ENCODE measurements around the gene MBD3L5.
"Not testable (repeated sequence)": the region's sequence is repeated elsewhere in the genome, so short reads cannot be mapped to it uniquely, and the experiment has no call there.

The MBD3L5 gene

DNA sequence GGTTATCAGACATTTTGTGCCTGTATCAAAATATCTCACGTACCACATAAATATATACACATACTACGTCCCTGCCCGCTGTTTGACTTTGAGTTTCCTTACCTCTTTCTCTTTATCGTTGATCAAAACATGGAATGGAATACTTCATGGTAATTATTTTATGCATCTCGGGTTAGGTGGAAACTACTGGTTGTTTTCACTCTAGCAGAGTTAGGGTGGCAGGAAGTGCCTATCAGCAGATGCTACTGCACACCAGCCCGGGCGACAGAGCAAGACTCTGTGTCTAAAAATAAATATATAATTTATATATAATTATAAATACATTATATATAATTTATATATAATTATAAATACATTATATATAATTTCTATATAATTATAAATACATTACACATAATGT lies 22.5 kb downstream of the MBD3L5 start:
- not testable (repeated sequence) for DNase-seq (ENCODE audit: low read depth)

DNA sequence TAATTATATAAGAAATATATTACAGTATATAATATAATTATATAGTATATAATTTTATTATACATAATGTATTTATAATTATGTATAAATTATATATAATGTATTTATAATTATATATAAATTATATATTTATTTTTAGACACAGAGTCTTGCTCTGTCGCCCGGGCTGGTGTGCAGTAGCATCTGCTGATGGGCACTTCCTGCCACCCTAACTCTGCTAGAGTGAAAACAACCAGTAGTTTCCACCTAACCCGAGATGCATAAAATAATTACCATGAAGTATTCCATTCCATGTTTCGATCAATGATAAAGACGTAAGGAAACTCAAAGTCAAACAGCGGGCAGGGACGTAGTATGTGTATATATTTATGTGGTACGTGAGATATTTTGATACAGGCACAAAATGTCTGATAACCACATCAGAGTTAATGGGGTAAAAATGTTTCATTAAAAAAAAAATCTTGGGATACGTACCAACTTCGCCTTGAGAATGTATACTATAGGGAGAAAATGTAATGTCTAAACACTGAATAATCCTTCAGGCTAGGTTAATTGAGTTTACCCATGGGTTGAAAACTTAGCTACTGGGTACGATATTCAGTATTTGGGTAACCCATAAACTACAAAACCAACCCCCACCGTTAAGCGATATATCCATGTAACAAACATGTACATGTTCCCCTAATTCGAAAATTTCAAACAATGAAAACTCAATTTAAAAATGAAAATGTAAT lies 24.4 kb downstream of the MBD3L5 start:
- DNase-seq (ENCODE audit: low read depth): not testable (repeated sequence)

DNA sequence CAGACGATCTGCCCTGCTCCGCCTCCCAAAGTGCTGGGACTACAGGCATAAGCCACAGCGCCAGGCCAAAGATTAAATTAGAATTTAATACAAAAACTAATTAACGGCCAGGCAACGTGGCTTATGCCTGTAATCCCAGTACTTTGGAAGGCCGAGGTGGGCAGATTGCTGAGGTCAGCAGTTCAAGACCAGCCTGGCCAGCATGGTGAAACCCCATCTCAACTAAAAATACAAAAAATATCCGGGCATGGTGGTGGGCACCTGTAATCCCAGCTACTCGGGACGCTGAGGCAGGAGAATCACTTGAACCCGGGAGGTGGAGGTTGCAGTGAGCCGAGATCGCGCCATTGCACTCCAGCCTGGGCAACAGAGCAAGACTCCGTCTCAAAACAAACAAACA lies 25.3 kb downstream of the MBD3L5 start:
- DNase-seq (ENCODE audit: low read depth): not testable (repeated sequence)

DNA sequence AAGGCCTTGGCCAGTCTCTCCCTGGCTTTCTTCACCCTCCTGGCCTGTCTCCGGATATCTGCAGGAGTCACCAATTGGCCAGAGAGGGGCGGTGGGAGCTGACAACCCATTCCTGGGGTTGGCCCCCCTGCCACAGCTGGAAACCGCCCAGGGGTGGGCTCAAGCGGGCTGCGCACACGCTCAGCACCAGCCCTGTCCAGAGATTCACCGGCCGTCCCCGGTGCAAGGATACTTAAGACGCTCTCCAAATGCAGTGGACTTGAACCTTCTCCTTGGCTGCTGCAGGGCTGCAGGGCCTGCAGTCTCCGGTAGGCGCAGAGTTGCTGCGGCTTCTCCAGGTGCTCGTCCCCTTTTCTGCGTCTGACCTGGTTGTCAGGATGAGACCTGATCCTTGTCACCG lies 26.0 kb downstream of the MBD3L5 start:
- DNase-seq (ENCODE audit: low read depth): not testable (repeated sequence)

DNA sequence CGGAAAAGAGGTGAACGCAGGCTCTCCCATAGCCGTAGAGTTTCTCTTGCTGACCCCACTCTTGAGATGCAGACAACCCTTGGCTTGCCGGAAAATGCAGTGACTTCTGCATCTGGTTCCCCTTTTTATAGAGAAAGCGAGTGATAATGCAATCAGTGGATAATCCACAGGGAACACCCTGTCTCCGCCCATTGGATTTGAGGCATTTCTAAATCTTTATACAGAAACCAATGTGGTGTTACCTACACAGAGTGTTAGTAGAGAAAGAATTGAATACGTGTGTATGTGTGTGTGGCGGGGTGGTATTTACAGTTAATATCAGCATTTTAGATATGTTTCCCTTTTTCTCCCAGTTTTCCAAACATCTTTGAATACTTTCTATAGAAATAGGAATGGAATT lies 28.2 kb downstream of the MBD3L5 start, which contains the start of gene MBD3L3:
Gene MBD3L3 (minus strand): TSS at position 101 of the 400 bp plus-strand sequence. CDS start 71 bp downstream, at position 30.
- not testable (repeated sequence) for DNase-seq (ENCODE audit: low read depth)

DNA sequence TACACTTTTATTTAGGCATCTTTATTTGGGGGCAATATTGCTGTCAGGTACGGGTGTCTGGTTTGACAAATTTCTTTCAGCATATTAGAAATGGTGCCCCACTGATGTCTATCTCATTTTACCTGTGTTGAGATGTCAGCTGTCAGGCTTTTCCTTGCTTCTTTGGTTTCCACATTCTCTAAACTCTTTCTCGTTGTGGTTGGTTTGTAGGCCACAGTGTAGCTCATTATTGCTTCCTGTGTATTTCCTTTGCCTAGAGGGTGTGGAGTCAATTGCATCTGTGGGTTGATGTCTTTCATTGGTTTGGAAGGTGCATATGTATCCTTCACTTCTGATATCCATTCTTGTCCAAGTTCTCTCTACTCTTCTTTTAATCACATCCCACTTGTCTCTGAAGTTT lies 29.6 kb downstream of the MBD3L5 start:
- not testable (repeated sequence) for DNase-seq (ENCODE audit: low read depth)

DNA sequence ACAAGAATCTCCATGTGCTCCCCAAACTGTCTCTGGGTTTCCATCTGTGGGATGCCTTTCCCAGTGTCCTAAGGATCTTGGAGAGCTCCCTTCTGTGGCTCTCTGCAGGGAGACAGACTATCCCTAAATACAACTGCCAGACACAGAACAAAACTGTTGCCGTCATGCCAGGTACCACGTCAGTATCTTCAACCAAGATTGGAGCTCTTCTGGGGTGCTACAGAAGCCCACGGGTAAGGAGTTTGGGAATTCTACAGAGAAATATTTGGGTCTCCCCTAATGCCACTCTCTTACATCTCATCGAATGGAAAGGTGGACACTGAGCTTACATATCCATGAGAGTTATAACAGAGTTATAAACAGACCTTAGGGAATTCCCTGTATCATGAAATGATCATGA lies 33.0 kb downstream of the MBD3L5 start:
- no peak for DNase-seq (ENCODE audit: low read depth)

DNA sequence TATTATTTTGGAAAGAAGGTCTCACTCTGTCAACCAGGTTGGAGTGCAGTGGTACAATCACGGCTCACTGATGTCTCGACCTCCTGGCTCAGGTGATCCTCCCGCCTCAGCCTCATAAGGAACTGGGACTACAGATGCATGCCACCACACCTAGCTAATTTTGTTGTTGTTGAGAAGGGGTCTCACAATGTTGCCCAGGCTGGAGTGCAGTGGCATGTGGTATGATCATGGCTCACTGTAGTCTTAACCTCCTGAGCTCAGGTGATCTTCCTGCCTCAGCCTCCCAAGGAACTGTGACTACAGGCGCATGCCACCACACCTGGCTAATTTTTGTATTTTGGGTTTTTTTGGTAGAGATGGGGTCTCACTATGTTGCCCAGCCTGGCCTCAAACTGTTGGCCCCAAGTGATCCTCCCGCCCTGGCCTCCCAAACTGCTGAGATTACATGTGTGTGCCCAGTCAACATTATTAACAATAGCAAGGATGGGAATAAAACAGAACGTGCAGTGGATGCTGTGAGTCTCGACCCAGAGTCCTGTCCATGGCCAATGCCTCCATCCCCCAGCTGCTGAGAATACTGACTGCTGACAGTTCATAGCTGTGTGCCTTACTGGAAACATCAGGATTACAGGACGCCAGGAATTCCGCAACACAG lies 33.5 kb downstream of the MBD3L5 start:
- no peak for DNase-seq (ENCODE audit: low read depth)

DNA sequence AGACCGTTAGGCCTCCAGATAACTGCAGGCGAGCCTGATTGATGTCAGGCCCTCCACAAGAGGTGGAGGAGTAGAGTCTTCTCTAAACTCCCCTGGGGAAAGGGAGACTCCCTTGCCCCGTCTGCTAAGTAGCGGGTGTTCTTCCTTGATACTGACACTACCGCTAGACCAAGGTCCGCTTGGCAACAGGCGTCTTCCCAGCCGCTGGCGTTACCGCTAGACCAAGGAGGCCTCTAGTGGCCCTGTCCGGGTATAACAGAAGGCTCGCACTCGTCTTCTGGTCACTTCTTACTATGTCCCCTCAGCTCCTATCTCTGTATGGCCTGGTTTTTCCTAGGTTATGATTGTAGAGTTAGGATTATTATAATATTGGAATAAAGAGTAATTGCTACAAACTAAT lies 36.7 kb downstream of the MBD3L5 start:
- DNase-seq (ENCODE audit: low read depth): not testable (repeated sequence)

DNA sequence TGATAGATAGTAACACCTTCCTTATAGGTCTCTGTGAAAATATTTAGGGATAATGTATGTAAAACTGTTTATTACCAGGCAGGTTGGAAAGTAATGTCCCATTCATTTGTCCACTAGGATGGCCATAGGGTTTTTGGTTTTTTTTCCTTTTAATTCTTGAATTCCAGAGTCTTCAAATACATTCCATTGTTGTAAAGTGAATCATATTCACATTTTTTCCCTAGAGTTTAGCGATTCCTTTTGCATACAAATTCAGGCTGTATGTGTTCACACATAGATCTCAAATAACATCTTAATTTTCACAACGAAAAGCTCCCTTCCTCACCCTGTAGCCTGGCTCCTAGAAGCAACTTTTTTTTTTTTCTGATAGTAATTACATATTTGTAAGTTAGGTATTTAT lies 37.3 kb downstream of the MBD3L5 start:
- no peak for DNase-seq (ENCODE audit: low read depth)

DNA sequence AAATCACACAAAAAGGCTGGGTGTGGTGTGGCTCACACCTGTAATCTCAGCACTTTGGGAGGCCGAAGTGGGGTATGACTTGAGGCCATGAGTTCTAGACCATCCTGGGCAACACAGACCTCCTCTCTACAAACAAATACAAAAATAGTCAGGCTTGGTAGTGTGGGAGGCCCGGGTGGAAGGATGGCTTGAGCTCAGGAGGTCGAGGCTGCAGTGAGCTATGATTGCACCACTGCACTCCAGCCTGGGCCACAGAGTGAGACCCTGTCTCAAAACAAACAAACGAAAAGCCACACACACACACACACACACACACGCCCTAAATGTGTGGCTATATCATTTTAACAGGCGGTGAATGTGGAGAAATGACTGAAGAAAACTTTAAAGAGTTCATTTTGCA lies 38.2 kb downstream of the MBD3L5 start:
- no peak for DNase-seq (ENCODE audit: low read depth)

DNA sequence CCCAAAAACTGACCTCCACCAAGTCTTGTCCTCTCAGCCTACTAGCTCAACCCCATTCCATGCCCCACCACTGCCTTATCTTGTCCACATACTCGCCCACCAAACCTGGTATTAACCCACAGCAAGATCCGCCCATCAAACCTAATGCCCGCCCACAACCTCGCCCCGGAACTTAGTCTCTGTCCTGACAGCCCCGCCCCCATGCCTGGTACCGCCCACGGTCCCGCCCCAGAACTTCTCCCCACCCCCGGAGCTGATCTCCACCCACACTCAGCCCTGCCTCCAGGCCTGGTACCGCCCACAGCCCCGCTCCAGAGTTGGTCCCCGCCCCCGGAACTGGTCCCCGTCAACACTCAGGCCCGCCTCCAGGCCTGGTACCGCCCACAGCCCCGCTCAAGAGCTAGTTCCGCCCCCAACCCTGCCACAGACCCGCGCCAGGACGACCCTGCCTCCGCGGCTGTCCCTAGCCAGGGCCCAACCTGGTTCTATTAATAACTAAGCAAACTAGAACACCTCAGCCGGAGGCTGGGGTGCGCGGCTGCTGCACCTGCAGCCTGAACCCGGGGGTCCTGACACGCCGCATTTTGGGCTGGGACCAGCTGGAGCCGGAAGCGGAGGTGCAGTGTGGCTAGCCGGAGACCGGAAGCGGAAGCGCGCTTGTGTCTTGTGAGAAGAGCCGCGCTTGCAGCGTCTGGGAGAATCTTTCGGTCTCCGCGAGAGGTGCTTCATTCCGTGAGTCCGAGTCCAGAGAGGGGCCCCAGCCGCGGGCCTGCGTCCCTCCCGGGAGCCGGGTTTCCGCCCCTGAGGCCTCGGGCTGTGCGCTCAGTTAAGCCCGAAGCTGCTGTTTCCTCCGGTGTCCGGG lies 38.9 kb downstream of the MBD3L5 start, which contains the start of gene ZNF557:
Gene ZNF557 (plus strand): TSS at position 662 of the 862 bp plus-strand sequence. CDS start 5,372 bp downstream, outside the sequence.
- DNase-seq (ENCODE audit: low read depth): peak; percentile 92

DNA sequence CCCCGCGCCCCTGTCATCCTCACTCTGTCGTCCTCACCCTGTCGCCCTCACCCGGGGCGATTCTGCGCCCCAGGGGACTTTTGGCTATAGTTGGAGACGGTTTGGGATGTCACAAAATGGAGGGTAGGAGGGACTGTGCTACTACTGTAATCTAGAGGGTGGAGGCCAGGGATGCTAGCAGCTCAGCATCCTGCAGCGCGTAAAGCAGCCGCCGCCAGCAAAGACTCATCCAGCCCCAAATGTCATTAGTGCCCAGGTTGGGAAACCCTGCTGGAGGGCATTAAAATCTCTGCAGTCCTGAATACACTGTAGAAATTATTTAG lies 39.5 kb downstream of the MBD3L5 start:
- DNase-seq (ENCODE audit: low read depth): no peak

DNA sequence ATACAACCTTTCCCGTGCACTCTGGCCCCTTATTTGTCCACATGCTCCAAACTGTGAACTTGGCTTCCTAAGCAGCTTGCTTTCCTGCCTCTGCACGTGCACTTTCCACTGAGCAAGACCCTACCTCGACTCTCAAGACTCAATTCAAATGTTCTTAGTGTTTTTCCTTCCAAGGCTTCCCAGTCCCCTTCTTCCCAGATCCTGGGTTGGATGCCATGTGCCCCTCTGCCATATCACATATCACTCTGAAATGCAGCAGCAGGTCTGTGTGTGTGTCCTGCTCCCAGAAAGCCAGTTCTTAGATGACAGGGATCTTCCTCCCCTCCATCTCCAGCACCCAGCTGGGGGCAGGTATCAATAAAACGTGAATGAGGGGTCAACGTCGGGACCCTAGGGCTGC lies 42.2 kb downstream of the MBD3L5 start:
- no peak for DNase-seq (ENCODE audit: low read depth)

DNA sequence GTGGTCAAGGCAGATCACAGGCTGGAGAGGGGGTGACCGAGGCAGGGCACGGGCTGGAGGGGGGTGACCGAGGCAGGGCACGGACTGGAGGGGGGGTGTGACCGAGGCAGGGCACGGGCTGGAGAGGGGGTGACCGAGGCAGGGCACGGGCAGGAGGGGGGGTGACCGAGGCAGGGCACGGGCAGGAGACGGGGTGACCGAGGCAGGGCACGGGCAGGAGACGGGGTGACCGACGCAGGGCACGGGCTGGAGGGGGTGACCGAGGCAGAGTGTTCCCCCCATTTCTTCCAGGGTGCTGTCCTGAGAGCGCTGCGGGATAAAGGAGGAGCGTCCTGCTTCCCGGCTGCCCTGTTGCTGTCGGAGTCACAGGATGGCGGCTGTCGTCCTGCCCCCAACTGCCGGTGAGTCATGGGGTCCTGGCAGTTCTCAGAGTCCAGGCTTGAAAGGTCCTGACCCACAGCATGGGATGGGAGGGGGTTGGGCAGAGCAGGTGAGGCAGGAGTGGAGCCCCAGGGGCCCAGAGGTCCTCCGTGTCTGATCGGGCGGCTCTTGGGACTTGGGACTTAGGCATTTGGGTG lies 44.4 kb downstream of the MBD3L5 start:
- DNase-seq (ENCODE audit: low read depth): no peak

DNA sequence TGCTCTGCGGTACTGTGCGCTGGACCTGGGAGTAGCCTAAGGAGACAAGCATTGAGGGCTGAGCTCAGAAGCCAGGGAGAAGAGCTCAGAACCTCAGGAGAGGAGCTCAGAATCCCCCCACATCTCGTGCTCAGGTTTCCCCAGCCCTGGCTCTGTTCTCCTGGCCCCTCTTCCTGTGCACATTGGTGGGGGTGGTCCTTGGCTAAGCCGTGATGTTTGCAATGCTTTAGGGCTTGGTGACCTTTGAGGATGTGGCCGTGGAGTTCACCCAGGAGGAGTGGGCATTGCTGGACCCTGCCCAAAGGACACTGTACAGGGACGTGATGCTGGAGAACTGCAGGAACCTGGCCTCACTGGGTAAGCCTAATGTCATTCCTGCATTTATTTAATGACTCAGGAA lies 45.8 kb downstream of the MBD3L5 start:
- no peak for DNase-seq (ENCODE audit: low read depth)

DNA sequence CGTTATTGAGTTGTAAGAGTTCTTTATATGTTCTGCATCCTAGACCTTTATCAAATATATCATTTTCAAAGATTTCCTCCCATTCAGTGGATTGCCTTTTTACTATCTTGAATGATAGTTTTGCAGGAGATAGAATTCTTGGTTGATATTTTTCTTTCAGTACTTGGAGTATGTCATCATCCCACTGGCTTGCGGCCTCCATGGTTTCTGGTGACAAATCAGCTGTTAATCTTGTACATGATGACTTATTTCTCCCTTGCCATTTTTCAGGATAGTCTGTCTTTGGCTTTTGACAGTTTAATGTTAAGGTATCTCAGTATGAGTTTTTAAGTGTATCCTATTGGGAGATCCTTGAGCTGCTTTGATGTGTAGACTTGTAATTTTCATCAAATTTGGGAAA lies 47.6 kb downstream of the MBD3L5 start:
- no peak for DNase-seq (ENCODE audit: low read depth)

Data from GM04504 (cell line).